Measurements from ENCODE around the gene PIP5KL1. TPM values are rescaled to one million over a fixed set of nuclear protein-coding genes. Genes with fewer than 3 reads are reported as not detected.

PIP5KL1 gene
- polyA plus RNA-seq, 1 donor (not counting 4 experiments of a cell fraction or from before 2014, with no cell fraction given), result 4.4 TPM

DNA sequence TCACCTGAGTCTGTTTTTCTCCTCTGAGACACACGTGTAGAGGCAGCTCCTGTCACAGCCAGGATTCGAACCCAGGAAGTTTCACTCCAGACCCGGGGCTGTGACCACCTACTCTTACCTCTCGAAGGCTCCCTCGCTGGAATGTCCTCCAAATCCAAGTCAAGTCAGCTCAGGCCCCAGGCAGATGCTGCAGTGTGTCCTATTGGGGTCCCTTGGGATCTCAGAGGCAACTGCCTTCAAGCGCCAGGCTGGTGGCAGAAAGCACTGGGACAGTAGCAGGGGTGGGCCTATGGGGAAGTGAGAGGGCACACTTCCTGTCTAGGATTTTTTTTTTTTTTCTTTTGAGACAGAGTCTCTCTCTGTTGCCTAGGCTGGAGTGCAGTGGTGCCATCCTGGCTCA, 13.0 kb downstream of the PIP5KL1 start:
- Histone ChIP-seq H3K4me2 (ENCODE audit: control insufficient read depth, extremely low read depth, insufficient read depth, low read depth, low read length) (peak overlapping the region; percentile 82), H3K27me3 (ENCODE audit: control insufficient read depth, extremely low read depth, insufficient read depth, low read length) (no peaks in the 10 kb centered on the region), H3K36me3 (ENCODE audit: control insufficient read depth in 2 of 2, extremely low read depth in 1 of 2, insufficient read depth in 2 of 2, low read length in 2 of 2) (no peaks in the 10 kb centered on the region), H4K20me1 (ENCODE audit: control insufficient read depth, extremely low read depth, insufficient read depth, low read length) (no peaks in the 10 kb centered on the region), H3K9me1 (ENCODE audit: control insufficient read depth, extremely low read depth, insufficient read depth, low read length) (no peaks in the 10 kb centered on the region), H3K9ac (ENCODE audit: control insufficient read depth, extremely low read depth, insufficient read depth, low read length) (peak overlapping the region; percentile 50), H3K4me1 (ENCODE audit: control insufficient read depth, extremely low read depth, insufficient read depth, low read length) (peaks cover 27% of the 10 kb centered on the region), H3K79me2 (ENCODE audit: control insufficient read depth, insufficient read depth, low read length) (no peaks in the 10 kb centered on the region), H3K9me3 (ENCODE audit: control insufficient read depth, low read depth, low read length) (no peaks in the 10 kb centered on the region), H3K4me3 (ENCODE audit: control insufficient read depth in 2 of 3, extremely low read depth in 1 of 3, insufficient read depth in 2 of 3, low read depth in 1 of 3, low read length in 3 of 3) (peak overlapping the region in 1 of 3 experiments; percentile 62), H2AFZ (ENCODE audit: control insufficient read depth, low read length) (no peak overlapping the region), H3K27ac (ENCODE audit: control insufficient read depth, insufficient read depth, low read length) (no peak overlapping the region)
- DNase-seq (ENCODE audit: low read depth, low spot score), result no peak
- no peak for FAIRE-seq
- TF ChIP-seq EZH2 (IDR thresholded peaks at IDR 0.05; ENCODE audit: low read length), result no peak
- TF ChIP-seq, protein P1, sequence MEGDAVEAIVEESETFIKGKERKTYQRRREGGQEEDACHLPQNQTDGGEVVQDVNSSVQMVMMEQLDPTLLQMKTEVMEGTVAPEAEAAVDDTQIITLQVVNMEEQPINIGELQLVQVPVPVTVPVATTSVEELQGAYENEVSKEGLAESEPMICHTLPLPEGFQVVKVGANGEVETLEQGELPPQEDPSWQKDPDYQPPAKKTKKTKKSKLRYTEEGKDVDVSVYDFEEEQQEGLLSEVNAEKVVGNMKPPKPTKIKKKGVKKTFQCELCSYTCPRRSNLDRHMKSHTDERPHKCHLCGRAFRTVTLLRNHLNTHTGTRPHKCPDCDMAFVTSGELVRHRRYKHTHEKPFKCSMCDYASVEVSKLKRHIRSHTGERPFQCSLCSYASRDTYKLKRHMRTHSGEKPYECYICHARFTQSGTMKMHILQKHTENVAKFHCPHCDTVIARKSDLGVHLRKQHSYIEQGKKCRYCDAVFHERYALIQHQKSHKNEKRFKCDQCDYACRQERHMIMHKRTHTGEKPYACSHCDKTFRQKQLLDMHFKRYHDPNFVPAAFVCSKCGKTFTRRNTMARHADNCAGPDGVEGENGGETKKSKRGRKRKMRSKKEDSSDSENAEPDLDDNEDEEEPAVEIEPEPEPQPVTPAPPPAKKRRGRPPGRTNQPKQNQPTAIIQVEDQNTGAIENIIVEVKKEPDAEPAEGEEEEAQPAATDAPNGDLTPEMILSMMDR (optimal IDR thresholded peaks at IDR 0.05 in 1 of 3, IDR thresholded peaks at IDR 0.05 in 1 of 3, conservative IDR thresholded peaks at IDR 0.05 in 1 of 3; ENCODE audit: extremely low read depth in 1 of 3, insufficient read depth in 2 of 3, low read length in 3 of 3), result no peak
- dilution Hi-C loops (cut with MboI; ENCODE audit: extremely low pct_ligation_motif_present, low sequenced_read_pairs), result no loop called here

DNA sequence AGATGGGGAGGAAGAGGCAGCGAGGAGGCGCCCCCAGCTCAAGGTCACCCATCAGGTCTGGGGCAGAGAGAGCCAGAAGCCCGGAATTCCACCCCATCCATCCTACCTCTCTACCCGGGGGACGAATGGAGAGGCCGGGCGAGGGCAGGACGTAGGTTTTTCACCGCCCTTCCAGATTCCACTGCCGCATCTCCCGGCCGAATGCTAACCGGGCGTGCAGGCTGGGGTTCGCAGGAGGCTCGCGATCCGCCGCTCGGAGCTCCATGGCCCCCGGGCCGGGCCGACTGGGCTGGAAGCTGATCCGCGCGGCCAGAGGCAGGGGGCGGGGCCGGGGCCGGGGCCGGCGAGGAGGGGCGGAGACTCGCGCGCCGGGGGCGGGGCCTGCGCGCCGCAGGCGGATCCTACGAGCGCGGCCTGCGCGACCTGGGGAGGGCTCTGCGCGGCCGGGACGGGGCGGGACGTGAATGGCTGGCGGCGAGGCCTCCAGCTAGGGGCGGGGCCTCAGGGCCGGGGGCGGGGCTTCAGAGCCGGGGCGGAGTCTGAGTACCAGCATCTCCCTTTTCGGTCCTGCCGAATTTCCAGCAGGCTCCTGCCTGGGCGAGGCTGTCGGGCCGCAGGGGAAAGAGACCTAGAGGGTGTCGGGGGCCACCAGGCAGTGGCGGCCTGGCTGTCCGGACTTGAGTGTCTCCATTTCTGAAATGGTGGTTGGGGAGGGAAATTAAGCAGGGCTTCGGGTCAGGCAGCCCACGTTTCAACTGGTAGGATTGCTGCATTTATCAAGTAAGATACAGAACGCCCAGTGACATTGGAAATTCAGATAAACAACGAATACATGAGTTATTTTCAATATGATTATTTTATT, 13.6 kb downstream of the PIP5KL1 start, which contains the start of gene ST6GALNAC4:
Gene ST6GALNAC4 (minus strand): TSS at position 322 of the 862 bp plus-strand sequence. CDS start 622 bp downstream, outside the sequence.
- Histone ChIP-seq H3K4me2 (ENCODE audit: control insufficient read depth, extremely low read depth, insufficient read depth, low read depth, low read length) (peak within 1 kb of the TSS; percentile 82), H3K27me3 (ENCODE audit: control insufficient read depth, extremely low read depth, insufficient read depth, low read length) (no peaks in the 10 kb centered on the region), H3K79me2 (ENCODE audit: control insufficient read depth, insufficient read depth, low read length) (no peaks in the 10 kb centered on the region), H3K9ac (ENCODE audit: control insufficient read depth, extremely low read depth, insufficient read depth, low read length) (peak within 1 kb of the TSS; percentile 50), H3K9me1 (ENCODE audit: control insufficient read depth, extremely low read depth, insufficient read depth, low read length) (no peaks in the 10 kb centered on the region), H3K9me3 (ENCODE audit: control insufficient read depth, low read depth, low read length) (no peaks in the 10 kb centered on the region), H3K4me3 (ENCODE audit: control insufficient read depth in 2 of 3, extremely low read depth in 1 of 3, insufficient read depth in 2 of 3, low read depth in 1 of 3, low read length in 3 of 3) (peak within 1 kb of the TSS; percentile 50 to 62 (median 55)), H3K36me3 (ENCODE audit: control insufficient read depth in 2 of 2, extremely low read depth in 1 of 2, insufficient read depth in 2 of 2, low read length in 2 of 2) (peaks cover 0 to 1% of the 10 kb centered on the region in 2 experiments), H3K4me1 (ENCODE audit: control insufficient read depth, extremely low read depth, insufficient read depth, low read length) (peaks cover 27% of the 10 kb centered on the region), H4K20me1 (ENCODE audit: control insufficient read depth, extremely low read depth, insufficient read depth, low read length) (no peaks in the 10 kb centered on the region), H2AFZ (ENCODE audit: control insufficient read depth, low read length) (peak within 1 kb of the TSS; percentile 35), H3K27ac (ENCODE audit: control insufficient read depth, insufficient read depth, low read length) (peak within 1 kb of the TSS; percentile 20)
- TF ChIP-seq EZH2 (IDR thresholded peaks at IDR 0.05; ENCODE audit: low read length), result no peak
- TF ChIP-seq, protein P1 (optimal IDR thresholded peaks at IDR 0.05 in 1 of 3, IDR thresholded peaks at IDR 0.05 in 1 of 3, conservative IDR thresholded peaks at IDR 0.05 in 1 of 3; ENCODE audit: extremely low read depth in 1 of 3, insufficient read depth in 2 of 3, low read length in 3 of 3), result no peak
- FAIRE-seq (no peak), DNase-seq (ENCODE audit: low read depth, low spot score) (no peak)
- dilution Hi-C loops (cut with MboI; ENCODE audit: extremely low pct_ligation_motif_present, low sequenced_read_pairs), result no loop called here

Data from keratinocyte (primary cell).